Fibroblast of mammary gland (primary cell): Measurements from ENCODE around the gene TPM4.

Experiments used
- DNase-seq: peaks from one replicate; pipeline ENCODE4 v3.0.0-alpha.2; 2010; ENCODE audit warnings: low read depth
- H3K4me3 ChIP-seq: 2 replicates; pipeline ENCODE4 v1.5.1; 2011; ENCODE audit warnings: low read depth, mild to moderate bottlenecking, low read length, moderate library complexity; ENCODE audit not compliant: control insufficient read depth
- TF ChIP-seq, protein P1 (sequence below): conservative IDR thresholded peaks from 2 replicates; pipeline ENCODE4 v1.5.1; 2011; ENCODE audit warnings: low read depth, low read length, inconsistent platforms; ENCODE audit not compliant: control insufficient read depth, insufficient read depth

Gene TPM4

DNA sequence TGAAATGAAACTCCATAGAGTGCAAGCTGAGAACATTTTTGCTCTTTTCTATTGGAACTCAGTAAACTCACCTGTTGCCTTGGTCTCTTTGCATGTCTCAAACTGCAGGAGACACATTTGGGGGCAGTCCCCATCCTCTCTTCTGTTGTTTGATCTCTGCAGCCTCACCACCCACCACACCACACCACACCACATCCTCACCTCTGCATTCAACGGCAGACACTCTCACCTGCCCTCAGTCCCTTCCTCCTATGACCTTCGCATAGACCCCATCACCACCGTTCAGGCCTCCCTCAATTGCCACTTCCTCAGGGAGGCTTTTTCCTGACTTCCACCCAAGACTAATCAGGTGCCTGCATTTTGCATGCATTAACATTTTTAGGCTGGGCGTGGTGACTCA, 14.4 kb upstream of the TPM4 start:
- TF ChIP-seq, protein P1, sequence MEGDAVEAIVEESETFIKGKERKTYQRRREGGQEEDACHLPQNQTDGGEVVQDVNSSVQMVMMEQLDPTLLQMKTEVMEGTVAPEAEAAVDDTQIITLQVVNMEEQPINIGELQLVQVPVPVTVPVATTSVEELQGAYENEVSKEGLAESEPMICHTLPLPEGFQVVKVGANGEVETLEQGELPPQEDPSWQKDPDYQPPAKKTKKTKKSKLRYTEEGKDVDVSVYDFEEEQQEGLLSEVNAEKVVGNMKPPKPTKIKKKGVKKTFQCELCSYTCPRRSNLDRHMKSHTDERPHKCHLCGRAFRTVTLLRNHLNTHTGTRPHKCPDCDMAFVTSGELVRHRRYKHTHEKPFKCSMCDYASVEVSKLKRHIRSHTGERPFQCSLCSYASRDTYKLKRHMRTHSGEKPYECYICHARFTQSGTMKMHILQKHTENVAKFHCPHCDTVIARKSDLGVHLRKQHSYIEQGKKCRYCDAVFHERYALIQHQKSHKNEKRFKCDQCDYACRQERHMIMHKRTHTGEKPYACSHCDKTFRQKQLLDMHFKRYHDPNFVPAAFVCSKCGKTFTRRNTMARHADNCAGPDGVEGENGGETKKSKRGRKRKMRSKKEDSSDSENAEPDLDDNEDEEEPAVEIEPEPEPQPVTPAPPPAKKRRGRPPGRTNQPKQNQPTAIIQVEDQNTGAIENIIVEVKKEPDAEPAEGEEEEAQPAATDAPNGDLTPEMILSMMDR: no peak
- H3K4me3 ChIP-seq: no peak overlapping the region
- DNase-seq: no peak

DNA sequence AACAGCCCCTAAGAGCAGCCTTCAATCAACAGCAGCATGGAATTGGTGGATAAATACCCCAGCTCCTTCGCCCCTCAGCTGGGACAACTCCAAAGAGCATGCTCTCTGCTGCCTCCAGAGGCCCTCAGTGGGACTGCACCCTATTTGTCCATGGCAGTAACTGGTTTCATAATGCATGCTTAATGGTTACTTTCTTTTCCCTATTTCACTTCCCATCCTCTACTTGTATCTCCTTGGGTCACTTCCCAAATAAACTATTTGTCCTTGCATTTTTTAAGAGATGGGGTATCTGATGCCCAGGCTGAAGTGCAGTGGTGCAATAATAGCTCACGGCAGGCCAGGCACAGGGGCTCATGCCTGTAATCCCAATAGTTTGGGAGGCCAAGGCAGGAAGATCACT, 13.5 kb upstream of the TPM4 start:
- H3K4me3 ChIP-seq: no peak overlapping the region
- TF ChIP-seq, protein P1: peak; percentile 94
- no peak for DNase-seq

DNA sequence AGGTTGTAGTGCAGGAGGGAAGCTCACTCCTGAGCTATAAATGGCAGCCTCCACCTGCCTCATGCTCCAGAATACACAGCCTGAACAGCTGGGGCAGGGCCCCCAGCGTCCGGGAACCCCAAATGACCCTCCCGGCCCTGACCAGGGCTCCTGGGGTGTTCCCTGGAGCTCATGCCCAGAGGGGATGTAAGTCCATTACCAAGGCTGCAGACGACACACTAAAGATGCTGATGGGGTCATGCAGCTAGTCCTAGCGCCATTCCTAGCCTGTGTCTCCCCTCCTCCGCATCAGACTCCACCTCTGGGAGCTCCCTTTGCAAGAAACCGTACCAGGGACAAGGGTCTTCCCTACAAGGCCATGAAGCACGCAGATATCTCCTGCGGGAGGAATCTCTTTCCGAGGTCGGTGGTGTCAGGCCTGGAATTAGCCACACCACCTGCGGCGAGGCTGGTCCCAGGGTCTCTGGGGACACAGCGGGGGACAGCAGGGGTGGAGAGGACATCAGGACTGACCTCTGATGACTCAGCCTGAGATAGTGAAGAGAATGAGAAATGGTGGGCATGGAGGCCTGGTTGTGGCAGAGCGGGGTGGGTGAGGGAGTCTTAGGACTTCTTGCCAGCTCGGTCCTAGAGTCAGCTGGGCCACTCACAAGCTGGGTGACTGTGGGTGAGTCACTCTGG, 11.9 kb upstream of the TPM4 start:
- TF ChIP-seq, protein P1: no peak
- no peak overlapping the region for H3K4me3 ChIP-seq
- DNase-seq: peak; percentile 40

DNA sequence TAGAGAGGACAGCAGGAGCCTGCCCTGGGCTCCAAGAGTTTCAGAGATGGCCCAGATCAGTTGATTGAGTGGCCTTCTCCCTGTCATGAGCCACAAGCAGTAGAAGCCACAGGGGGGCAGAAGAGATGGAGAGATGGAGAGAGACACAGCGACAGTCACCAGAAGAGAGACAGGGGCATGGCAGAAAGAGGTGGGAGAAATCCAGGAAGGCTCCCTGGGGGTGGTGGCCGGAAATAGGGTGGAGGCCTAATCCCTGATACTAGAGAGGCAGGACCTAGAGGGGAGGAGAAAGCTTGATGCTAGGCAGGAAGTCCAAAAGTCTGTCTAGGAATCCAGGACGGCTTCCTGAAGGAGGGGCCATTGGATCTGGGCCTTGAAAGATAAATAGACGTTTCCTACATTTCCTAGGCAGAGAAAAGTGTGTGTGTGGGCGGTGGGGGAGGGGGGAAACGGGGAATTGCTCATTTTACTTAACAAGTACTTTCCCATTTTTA, 9.6 kb upstream of the TPM4 start:
- TF ChIP-seq, protein P1: peak; percentile 15
- H3K4me3 ChIP-seq: no peak overlapping the region
- DNase-seq: peak; percentile 86

DNA sequence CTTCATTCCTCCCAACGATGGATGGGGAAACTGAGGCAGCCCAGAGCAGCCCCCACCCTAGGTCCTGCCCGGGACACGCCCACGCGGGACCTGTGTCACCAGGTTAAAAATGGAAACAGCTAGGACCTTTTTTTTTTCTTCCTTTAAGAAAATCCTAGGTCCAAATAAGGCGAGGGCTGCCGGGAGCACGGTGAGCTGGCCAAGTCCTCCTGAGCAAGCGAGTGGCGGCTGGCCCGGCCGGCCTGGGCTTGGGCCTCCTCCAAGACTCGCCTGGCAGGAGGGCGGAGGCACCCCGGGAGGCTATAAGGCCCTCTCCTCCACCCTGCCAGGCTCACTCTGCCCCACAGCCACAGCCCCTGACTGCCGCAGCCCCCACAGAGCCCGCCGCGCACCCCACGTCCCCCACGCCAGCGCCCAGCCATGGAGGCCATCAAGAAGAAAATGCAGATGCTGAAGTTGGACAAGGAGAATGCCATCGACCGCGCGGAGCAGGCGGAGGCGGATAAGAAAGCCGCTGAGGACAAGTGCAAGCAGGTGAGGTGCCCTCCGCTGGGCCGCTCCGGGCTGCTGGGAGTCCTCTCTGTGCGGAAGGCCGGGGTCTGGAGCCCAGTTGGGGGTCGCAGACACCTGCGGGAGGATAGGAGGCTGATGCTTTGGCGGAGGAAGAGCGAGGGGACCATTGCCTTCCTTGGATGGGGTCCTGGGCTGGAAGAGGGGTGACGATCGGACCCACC, 8.9 kb upstream of the TPM4 start:
- TF ChIP-seq, protein P1: no peak
- DNase-seq: peak; percentile 90
- peak overlapping the region; percentile 66 for H3K4me3 ChIP-seq

DNA sequence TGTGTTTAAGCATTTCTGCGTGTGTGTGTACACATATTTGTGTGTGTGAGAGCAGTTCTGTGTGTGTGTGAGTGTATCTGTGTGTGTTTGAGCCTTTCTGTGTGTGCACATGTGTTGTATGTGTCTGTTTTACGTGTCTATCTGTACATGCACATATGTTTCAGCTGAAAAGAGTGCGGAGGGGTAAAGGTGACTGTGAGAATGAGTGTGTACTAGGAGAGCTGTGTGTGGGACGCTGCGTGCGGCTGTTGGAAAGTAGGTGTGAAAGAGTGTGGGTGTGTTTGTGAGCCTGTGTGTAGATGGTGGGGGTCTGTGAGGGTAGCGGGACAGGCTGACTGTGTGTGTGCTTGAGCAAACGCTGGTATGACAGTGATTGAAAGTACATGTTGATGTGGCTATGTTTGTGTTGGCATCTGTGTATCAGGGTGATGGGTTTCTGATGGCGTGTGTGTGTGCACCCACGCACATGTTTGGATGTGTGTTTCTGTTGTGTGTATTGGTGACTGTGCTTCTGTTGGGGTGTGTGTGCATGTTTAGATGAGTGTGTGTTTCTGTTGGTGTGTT, 7.5 kb upstream of the TPM4 start:
- H3K4me3 ChIP-seq: peak overlapping the region; percentile 66
- DNase-seq: no peak
- TF ChIP-seq, protein P1: no peak
